GM21528 (cell line): ENCODE data around the gene MYBPH.

ENCODE experiments used
- ATAC-seq: cut with Tn5 transposase; IDR thresholded peaks from one replicate; pipeline ENCODE4 v1.9.1; 2021; ENCODE audit warnings: mild to moderate bottlenecking, moderate library complexity; ENCODE audit not compliant: unreplicated experiment, low FRiP score

The MYBPH gene

DNA sequence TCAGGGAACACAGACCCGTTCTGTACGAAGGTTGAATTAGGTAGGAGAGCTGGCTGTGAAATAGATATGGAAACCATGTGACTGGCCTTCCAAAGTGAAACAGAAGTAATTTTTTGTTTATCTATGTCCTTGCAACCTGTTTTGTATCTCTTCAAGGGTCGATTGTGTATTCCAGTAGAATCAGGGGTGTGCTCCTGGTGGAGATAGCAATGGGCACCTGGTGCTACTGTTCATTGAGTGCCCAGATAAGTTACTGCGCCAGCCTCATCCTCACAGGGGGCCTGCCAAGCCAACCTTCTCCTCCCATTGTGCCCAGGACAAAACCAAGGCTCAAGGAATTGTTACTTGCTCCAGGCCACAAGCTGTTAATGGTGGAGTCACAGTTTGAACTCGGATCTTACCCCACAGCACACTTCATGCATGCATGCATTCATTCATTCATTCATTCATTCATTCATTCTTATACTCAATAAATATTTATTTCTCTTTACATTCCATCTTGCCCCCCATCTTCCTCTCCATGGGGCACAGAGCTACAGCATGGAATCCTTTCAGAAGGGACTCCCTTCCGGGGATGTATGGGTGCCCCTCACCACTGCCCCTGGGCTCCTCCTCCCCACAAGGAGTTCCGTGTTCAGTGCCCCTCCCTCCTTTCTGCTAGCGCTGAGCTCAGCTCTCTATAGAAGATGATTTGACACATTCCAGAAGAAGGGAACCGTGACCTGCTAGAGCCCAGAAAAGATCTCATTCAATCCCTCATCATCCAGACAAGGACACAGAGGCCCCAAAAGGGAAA lies 24.1 kb downstream of the MYBPH start:
- ATAC-seq, result no peak

DNA sequence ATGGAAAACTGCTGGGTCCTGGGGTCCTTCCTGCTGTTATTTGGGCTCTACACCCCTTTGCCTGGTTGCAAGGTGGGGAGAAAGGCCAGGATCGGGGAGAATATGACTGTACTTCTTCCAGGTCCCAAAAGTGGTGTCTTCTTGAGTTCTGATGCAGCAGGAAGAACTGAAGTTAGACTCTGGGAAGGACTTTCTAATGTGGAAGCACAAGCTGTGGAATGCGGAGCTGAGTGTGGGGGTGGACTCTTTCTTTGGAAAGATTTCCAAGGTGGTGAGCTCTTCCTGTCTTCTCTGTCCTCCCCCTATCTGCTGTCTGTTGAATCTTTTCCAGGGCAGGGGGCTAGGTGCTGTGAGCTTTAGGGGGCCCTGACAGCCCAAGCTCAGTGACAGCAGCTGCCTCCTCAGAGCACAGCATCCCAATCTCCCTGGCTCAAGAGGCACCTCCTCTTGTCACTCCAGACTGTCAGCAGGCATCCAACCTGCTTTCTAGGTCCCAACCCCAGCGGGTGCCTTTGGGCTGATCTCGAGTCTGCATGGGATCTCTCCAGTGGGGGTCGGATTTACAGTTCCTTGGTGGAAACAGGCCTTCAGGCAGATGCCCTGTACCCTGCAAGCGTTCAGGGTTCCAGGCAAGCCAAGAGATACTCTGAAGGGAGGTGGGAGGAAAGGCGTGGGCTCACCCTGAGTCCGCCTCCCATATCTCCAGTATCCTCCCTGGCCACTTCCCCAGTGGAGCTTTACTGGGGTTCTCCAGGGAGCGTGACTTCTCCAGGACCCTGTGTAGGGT lies 24.9 kb downstream of the MYBPH start:
- no peak for ATAC-seq

GRCh38 chr1:203149188-203149840 lies 26.3 kb downstream of the MYBPH start:
- no peak for ATAC-seq

DNA sequence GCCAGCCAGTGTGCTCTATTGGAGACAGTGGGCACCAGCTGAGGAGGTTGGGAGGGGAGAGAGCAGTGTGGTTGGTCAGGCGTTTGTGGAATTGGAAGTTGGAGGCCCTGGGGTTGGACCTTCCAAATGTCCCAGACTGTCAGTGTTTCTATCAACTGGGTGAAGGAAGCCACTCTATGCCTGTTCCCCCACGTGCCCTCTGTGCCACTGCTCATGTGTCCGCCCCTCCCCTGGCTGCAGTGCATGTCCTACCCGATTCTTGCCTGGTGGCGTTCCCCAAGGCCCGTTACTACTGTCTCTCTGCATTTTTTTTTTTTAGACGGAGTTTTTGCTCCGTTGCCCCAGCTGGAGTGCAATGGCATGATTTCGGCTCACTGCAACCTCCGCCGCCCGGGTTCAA lies 27.0 kb downstream of the MYBPH start:
- ATAC-seq, result no peak

DNA sequence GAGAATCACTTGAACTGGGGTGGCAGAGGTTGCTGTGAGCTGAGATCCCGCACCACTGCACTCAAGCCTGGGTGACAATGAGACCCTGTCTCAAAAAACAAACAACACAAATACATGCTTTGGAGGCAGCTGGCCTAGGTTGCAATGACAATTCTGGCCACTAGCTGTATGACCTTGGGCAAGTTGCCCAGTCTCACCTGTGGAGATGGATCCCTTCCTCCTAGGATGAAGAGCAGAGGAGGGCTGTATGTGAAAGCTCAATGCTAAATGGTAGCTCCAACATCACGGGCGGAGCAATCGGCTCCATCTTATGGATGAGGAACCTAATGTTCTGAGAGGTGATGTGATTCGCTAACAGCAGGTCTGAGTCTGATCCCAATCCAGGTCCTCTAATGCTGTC lies 27.5 kb downstream of the MYBPH start:
- ATAC-seq, result no peak

- ATAC-seq, result no peak
Measured at GRCh38 chr1:203147376-203147775, 28.2 kb downstream of the MYBPH start.

DNA sequence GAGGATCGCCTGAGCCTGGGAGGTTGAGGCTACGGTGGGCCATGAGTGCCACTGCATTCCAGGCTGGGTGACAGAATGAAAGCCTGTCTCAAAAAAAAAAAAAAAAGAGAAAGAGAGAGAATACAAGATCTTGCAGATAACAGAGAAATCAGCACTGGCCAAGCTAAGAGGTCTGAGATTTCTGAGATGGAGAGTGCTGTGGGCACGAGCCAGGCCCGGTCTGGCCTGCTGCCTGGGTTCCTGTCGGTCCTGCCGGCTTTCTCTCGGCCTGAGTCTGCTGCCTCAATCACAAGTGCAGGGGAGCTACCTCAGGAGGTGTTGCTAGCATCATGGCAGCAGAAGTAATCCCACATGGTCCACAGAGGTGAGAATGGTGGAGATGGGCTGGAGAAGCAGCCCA lies 29.1 kb downstream of the MYBPH start:
- no peak for ATAC-seq

DNA sequence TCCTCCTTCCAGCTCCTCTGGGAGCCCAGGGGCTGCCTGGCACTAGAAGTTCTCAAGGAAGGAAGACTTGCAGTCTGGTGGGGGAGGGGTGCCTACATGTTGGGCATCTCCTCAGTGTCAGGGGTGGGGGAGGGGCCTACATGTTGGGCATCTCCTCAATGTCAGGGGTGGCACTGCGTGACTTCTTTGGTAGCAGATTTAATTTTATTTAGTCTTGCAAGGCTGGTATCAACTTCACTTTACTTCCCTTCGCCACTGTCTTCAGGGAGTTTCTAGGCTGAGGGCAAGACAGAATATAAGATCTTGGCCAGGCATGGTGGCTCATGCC lies 29.6 kb downstream of the MYBPH start:
- ATAC-seq, result no peak

DNA sequence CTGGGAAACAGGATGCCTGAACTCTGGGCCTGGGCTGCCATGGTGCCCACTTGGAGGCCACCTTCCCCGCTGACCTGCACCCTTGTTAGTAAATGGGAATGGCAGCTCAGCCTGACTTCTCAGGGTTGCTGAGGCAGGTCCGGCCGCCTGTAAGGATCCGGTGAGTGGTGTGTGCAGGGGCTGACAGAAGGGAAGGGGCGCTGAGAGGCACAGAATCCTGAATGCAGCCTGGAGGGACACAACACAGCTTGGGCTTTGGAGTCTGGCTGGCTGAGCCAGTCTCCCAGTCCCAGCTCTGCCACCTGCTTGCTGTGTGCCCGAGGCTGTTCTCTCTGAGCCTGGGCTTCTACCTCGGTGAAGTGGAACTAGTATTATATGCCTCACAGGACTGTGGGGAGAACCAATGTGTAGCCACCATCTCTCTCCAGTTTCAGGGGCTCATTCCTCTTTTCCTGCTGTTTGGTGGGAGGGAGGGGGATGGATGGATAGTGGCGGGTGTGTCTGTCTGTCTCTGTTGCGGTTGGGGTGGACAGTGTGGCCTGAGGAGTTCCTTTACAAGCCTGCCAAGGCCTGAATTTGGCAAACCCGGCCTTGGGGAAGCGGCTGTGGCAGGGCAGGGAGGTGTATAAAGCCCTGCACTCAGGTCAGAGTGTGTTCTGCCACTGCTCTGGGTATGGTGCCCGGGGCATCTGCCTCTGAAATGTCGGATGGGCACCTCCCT lies 30.1 kb downstream of the MYBPH start:
- ATAC-seq, result no peak

DNA sequence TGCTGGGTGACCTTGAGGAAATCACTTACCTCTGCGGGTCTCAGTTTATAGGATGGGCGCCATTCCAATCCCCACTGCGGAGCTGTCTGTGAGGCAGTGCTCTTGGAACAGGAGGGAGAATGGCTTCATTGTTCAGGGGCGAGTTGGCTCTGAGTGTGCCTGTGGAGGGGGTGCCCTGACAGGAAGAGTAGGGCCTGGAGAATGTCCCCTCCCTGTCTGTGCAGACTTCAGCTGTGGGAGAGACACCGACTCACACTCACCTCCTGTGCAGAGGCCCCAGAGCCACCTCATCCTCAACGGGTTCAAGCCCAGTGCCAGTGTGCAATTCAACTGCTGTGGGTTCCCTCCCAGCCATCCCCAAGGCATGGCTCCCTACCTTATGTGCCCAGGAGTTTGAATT lies 31.0 kb downstream of the MYBPH start:
- ATAC-seq, result no peak

DNA sequence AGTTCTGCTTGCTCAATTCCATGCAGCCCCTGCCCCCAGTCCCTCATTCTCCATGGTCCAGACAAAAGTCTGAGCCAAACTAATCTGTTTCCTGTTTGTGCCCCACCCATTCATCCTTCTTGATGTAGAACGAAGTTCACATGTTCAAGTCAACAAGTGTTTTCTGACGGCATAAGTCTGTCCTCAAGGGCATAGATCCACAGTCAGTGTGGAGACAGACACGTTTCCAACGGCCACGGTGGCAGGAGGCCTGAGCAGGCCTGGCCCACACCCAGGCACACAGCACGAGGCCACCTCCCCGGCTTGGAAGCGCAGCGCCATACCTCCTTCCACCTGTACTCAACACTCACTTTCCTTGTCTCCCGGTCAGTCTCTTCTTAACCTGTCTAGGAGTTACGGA lies 32.0 kb downstream of the MYBPH start:
- ATAC-seq, result no peak

GRCh38 chr1:203142684-203143408 lies 32.8 kb downstream of the MYBPH start:
- no peak for ATAC-seq

GRCh38 chr1:203142124-203142523 lies 33.5 kb downstream of the MYBPH start:
- ATAC-seq, result no peak

- ATAC-seq, result no peak
Measured at GRCh38 chr1:203140743-203141520, 34.7 kb downstream of the MYBPH start.

GRCh38 chr1:203139976-203140475 lies 35.6 kb downstream of the MYBPH start:
- ATAC-seq, result no peak

DNA sequence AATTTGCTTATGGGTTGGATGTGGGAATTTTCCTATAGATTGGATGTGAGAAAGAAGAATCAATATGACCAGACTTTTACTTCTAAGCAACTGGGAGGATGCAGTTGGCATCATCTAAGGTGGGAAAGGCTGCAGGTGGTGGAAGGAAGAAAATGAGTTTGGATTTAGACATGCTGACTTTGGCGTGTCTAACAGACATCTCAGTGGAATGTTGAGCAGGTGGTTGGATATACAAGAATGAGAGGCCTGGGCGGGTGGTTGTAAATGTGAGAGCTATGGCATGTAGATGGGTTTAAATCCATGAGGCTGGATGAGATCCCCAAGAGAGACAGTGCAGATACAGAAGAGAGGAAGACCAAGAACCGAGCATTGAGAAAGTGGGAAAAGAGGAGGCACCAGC lies 37.6 kb downstream of the MYBPH start:
- ATAC-seq, result no peak

GRCh38 chr1:203137324-203137723 lies 38.3 kb downstream of the MYBPH start:
- no peak for ATAC-seq

- ATAC-seq, result no peak
Measured at GRCh38 chr1:203136409-203137042, 39.1 kb downstream of the MYBPH start.
